Measurements from ENCODE around the gene SSC4D. TPM values are rescaled to one million over a fixed set of nuclear protein-coding genes. Genes with fewer than 3 reads are reported as not detected.

SSC4D gene
- total and polyA plus RNA-seq, 2 donors = 0.37 to 0.68 TPM

DNA sequence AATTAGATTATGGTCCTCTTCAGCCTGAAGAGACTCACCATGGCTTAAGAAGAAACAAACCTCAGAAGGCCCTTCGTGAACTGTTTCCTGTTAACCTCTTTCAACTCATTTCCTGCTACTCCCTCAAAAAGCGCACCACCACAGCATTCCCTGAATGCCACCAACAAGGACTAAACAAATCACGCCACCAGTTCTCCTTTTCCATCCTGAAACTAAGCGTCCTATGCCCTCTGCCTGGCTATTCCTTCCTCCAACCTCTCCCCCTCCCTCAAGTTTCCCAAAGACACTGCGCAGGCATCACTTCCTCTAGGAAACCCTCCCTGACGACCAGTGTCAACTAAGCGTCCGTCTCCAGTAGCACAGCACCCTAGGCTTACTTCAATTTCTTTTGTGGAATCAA, 62.7 kb downstream of the SSC4D start:
- Histone ChIP-seq H3K4me1 (ENCODE audit: insufficient read depth) (peaks cover 1% of the 10 kb centered on the region), H3K4me3 (ENCODE audit: low read depth, low read length) (no peak overlapping the region), H3K36me3 (ENCODE audit: insufficient read depth) (peaks cover 4% of the 10 kb centered on the region), H3K27ac (ENCODE audit: low read depth) (no peak overlapping the region)
- WGBS = 77% methylated on average over 8 of the region's 8 CpGs
- no peak for DNase-seq (ENCODE audit: extremely low spot score)

DNA sequence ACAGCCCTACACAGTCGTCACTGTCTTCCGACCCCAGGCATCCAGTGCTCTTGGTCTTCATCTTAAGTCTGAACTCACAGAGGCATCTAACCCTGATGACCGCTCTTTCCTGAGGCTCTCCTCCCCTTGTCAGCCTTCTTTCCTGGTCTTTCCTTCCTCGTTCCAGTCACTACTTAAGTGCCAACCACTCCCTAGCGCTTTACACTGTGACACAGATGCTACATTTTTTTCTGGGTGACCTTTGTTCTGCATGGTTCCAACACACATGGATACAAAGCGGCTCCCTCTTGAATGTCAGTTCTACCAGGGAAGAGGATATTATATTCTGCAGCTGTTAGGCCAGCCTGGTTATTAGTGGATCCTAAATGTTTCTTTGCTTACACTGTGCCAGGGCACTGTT, 63.4 kb downstream of the SSC4D start:
- peaks cover 4% of the 10 kb centered on the region for H3K36me3 ChIP-seq (ENCODE audit: insufficient read depth)

DNA sequence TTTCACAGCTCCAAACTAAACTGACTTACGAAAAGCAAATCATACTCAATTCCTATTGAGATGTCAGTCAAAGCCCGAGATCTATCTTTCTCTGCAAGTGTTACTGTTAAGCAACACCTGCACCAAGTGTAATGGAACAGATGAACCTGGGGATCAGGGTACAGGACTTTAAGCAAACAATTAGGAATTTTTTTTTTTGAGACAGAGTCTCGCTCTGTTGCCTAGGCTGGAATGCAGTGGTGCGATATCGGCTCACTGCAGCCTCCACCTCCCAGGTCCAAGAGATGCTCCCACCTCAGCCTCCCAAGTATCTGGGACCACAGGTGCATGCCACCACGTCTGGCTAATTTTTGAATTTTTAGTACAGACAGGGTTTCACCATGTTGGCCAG, 65.6 kb downstream of the SSC4D start:
- no peak for DNase-seq (ENCODE audit: extremely low spot score)
- Histone ChIP-seq H3K36me3 (ENCODE audit: insufficient read depth) (peaks cover 4% of the 10 kb centered on the region), H3K4me3 (ENCODE audit: low read depth, low read length) (no peak overlapping the region), H3K4me1 (ENCODE audit: insufficient read depth) (no peaks in the 10 kb centered on the region), H3K27ac (ENCODE audit: low read depth) (no peak overlapping the region)
- WGBS = 97% methylated on average over 6 of the region's 6 CpGs

More for the DNA sequence above, 63.4 kb downstream of the SSC4D start:
- H3K27ac ChIP-seq (ENCODE audit: low read depth) = no peak overlapping the region
- H3K4me3 ChIP-seq (ENCODE audit: low read depth, low read length) = no peak overlapping the region
- DNase-seq (ENCODE audit: extremely low spot score) = no peak
- 85% methylated on average over 6 of the region's 6 CpGs for WGBS
- H3K4me1 ChIP-seq (ENCODE audit: insufficient read depth) = no peaks in the 10 kb centered on the region

DNA sequence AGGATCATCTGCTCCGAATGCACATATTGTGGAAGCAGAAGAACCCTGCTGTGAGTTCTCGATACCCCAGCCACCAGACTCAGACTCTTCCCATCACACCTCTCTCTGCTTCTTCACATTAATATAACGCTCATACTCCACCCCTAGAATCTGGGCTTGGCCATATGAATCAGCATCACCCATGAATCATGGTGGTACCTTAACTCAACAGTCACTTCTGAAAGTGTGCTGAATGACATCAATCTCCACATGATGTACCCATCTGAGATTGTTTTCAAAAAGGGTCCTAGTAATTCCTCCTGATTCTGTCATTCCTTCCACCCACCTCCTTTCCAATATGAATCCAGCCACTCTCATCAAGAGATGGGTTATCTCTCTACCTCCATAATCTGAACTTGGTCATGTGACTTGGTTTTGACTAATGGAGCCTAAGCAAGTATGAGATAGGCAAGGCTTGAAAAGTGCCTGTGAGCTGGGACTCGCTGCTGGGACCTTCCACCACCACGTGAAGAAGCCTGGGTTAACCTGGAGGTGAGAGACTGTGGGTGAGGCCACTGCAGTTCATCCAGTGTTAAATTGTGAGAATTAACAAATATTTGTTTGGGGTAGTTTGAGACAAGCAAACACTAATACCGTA, 66.1 kb downstream of the SSC4D start:
- Histone ChIP-seq H3K27ac (ENCODE audit: low read depth) (no peak overlapping the region), H3K4me1 (ENCODE audit: insufficient read depth) (no peaks in the 10 kb centered on the region), H3K36me3 (ENCODE audit: insufficient read depth) (peaks cover 4% of the 10 kb centered on the region), H3K4me3 (ENCODE audit: low read depth, low read length) (no peak overlapping the region)
- DNase-seq (ENCODE audit: extremely low spot score) = no peak
- 95% methylated on average over 6 of the region's 6 CpGs for WGBS

DNA sequence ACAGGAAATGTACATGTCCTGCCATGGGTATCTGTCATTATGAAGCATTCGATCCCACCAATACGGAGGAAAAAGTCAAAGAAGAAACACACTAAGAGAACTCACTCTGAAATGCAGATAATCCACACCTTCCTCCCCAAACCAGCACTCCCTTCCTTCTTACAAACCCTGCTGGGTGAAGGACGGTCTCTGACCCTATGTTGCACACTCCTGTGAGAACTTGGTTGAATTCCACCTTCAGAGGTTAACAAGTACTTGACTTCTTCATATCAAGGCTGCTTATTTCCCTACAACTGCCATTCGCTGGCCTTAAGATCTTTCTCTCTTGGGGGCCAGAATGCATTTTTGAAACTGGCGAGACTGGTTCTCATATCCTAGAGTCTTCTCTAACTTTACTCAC, 67.3 kb downstream of the SSC4D start:
- Histone ChIP-seq H3K27ac (ENCODE audit: low read depth) (no peak overlapping the region), H3K4me3 (ENCODE audit: low read depth, low read length) (no peak overlapping the region), H3K36me3 (ENCODE audit: insufficient read depth) (peaks cover 4% of the 10 kb centered on the region), H3K4me1 (ENCODE audit: insufficient read depth) (no peaks in the 10 kb centered on the region)
- WGBS = 88% methylated on average over 5 of the region's 5 CpGs
- no peak for DNase-seq (ENCODE audit: extremely low spot score)

DNA sequence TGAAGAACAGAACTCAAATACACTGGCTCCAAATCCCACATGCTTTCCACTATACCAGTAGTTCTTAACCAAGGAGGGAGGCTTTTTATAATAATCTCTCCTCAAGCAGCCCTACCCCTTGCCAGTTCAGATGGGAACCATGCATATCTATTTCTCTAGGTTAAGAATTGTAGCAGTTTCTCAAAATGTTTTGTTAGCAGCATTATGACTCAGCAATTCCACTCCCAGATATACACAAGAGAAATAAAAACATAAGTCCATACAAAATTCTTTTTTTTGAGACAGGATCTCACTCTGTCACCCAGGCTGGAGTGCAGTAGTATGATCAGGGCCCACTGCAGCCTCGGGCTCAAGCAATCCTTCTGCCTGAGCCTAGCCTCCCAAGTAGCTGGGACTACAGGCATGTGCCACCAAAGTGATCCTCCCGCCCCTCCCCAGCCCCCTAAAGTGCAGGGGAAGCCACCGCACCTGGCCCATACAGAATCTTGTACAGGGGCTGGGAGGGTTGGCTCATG, 68.8 kb downstream of the SSC4D start:
- DNase-seq (ENCODE audit: extremely low spot score) = no peak
- H3K27ac ChIP-seq (ENCODE audit: low read depth) = no peak overlapping the region
- 79% methylated on average over 3 of the region's 3 CpGs for WGBS
- peaks cover 2% of the 10 kb centered on the region for H3K36me3 ChIP-seq (ENCODE audit: insufficient read depth)
- H3K4me3 ChIP-seq (ENCODE audit: low read depth, low read length) = no peak overlapping the region
- no peaks in the 10 kb centered on the region for H3K4me1 ChIP-seq (ENCODE audit: insufficient read depth)

Other genes starting within 250 kb of the SSC4D start
- 0.58 TPM for gene SRRM3, start 207.8 kb downstream of the SSC4D start, total RNA-seq
- gene SRRM3, start 207.8 kb downstream of the SSC4D start, polyA plus RNA-seq = 3.0 TPM
- gene HSPB1, start 107.0 kb downstream of the SSC4D start, total RNA-seq = 53.1 TPM
- gene HSPB1, start 107.0 kb downstream of the SSC4D start, polyA plus RNA-seq = 2,722 TPM
- gene YWHAG, start 50.7 kb downstream of the SSC4D start, total RNA-seq = 55.0 TPM
- gene YWHAG, start 50.7 kb downstream of the SSC4D start, polyA plus RNA-seq = 95.5 TPM
- gene ZP3, start 15.3 kb upstream of the SSC4D start, total RNA-seq = 0.42 TPM
- 1.1 TPM for gene ZP3, start 15.3 kb upstream of the SSC4D start, polyA plus RNA-seq
- gene DTX2, start 52.0 kb upstream of the SSC4D start, total RNA-seq = 7.8 TPM
- 20.2 TPM for gene DTX2, start 52.0 kb upstream of the SSC4D start, polyA plus RNA-seq
- 23.6 TPM for gene UPK3B, start 100.9 kb upstream of the SSC4D start, total RNA-seq
- 11.8 TPM for gene UPK3B, start 100.9 kb upstream of the SSC4D start, polyA plus RNA-seq
- not detected for gene SPDYE16, start 133.6 kb upstream of the SSC4D start, total RNA-seq
- 0.23 TPM for gene SPDYE16, start 133.6 kb upstream of the SSC4D start, polyA plus RNA-seq
- gene POMZP3, start 217.6 kb upstream of the SSC4D start, total RNA-seq = 3.0 TPM
- 23.8 TPM for gene POMZP3, start 217.6 kb upstream of the SSC4D start, polyA plus RNA-seq